GM12878 (cell line): Measurements from ENCODE around the gene RASAL1. TPM values are rescaled to one million over a fixed set of nuclear protein-coding genes. Genes with fewer than 3 reads are reported as not detected.

Source experiments
- ATAC-seq: fragments of 200-7000 bp; cut with Tn5 transposase; 3 replicates; pipeline ENCODE4 v1.9.1; 2020; ENCODE audit warnings: mild to moderate bottlenecking, moderate library complexity
- BruUV-seq: library from RNA; stranded (reverse); fragments of 400-500 nt; replicated peaks from 2 replicates; lab custom pipeline; 2021; lab: Mats Ljungman, UMichigan
- CTCF ChIA-PET: fragments of 300-600 bp; sonication (Branson Sonifier 250); formaldehyde crosslinking; extraction: SDS; loops from one replicate; lab custom pipeline; 2021; ENCODE audit warnings: inconsistent platforms; lab: Yijun Ruan, JAX
- POLR2A ChIA-PET: fragments of 350-600 bp; formaldehyde crosslinking; extraction: SDS; loops from one replicate; lab custom pipeline; 2021; ENCODE audit warnings: inconsistent platforms; lab: Charles Lee
- RAD21 ChIA-PET: fragments of 300-600 bp; sonication (Branson Sonifier 250); formaldehyde crosslinking; loops from one replicate; lab custom pipeline; 2023; ENCODE audit warnings: antibody characterized with exemption; ENCODE audit not compliant: unreplicated experiment; lab: Charles Lee
- SMC1A ChIA-PET: fragments of 300-600 bp; sonication (Branson Sonifier 250); formaldehyde crosslinking; loops from one replicate; lab custom pipeline; 2023; ENCODE audit not compliant: unreplicated experiment, uncharacterized antibody; lab: Charles Lee
- DNase-seq: peaks from one replicate; pipeline ENCODE4 v3.0.0-alpha.2; 2011; ENCODE audit warnings: low read depth, low spot score
- FAIRE-seq: peaks from 3 replicates; lab custom pipeline; 2011; peaks lifted over from hg19 to GRCh38; lab: Jason Lieb, UNC
- H2AFZ ChIP-seq: 2 replicates; pipeline ENCODE4 v1.6.0; 2011; ENCODE audit warnings: low read depth, low read length, control low read depth; ENCODE audit not compliant: control insufficient read depth
- H3K27ac ChIP-seq: 2 replicates; pipeline ENCODE4 v1.5.1; 2011; ENCODE audit warnings: control low read depth; ENCODE audit not compliant: control insufficient read depth, insufficient read depth
- H3K27me3 ChIP-seq, 2 experiments: replicated peaks in 1 of 2; 2 replicates each; pipeline versions ENCODE4 v1.6.0 to v1.6.1; 2011; ENCODE audit warnings: low read length in 1 of 2; ENCODE audit not compliant: control insufficient read depth in 2 of 2, insufficient read depth in 2 of 2
- H3K36me3 ChIP-seq, 2 experiments: 2 replicates each; pipeline ENCODE4 v1.5.1; 2011; ENCODE audit warnings: low read length in 1 of 2; ENCODE audit not compliant: control insufficient read depth in 2 of 2, insufficient read depth in 2 of 2
- H3K4me1 ChIP-seq: 2 replicates; pipeline ENCODE4 v1.6.1; 2011; ENCODE audit warnings: mild to moderate bottlenecking, low read length, moderate library complexity, mixed read lengths; ENCODE audit not compliant: control insufficient read depth, insufficient read depth
- H3K4me2 ChIP-seq: 2 replicates; pipeline ENCODE4 v1.6.0; 2011; ENCODE audit warnings: control low read depth; ENCODE audit not compliant: control insufficient read depth, insufficient read depth
- H3K4me3 ChIP-seq: fragments of 200-600 bp; sonication (generic); 2 replicates; pipeline ENCODE4 v1.5.1; 2016
- H3K79me2 ChIP-seq: 2 replicates; pipeline ENCODE4 v1.6.0; 2011; ENCODE audit warnings: low read length; ENCODE audit not compliant: control insufficient read depth, insufficient read depth
- H3K9ac ChIP-seq: 2 replicates; pipeline ENCODE4 v1.8.0; 2011; ENCODE audit warnings: low read length, control low read depth, mixed read lengths; ENCODE audit not compliant: control insufficient read depth, insufficient read depth
- H3K9me3 ChIP-seq: replicated peaks from 3 replicates; pipeline ENCODE4 v1.5.1; 2011; ENCODE audit warnings: mild to moderate bottlenecking, low read length; ENCODE audit not compliant: control insufficient read depth, insufficient read depth
- H4K20me1 ChIP-seq: 2 replicates; pipeline ENCODE4 v1.6.0; 2011; ENCODE audit not compliant: control insufficient read depth, insufficient read depth
- CEBPB ChIP-seq, 2 experiments: fragments of 150-350 bp in 1 of 2; IDR thresholded peaks; 2 replicates each; pipeline ENCODE4 v1.6.1; 2012 to 2014; ENCODE audit warnings: low read depth in 2 of 2, low read length in 2 of 2, borderline replicate concordance in 1 of 2, inconsistent platforms in 1 of 2
- CTCF ChIP-seq, 3 experiments: IDR thresholded peaks in 2 of 3; conservative IDR thresholded peaks in 1 of 3; 2 replicates each; pipeline ENCODE4 v1.5.1; 2011; ENCODE audit warnings: low read depth in 3 of 3, low read length in 3 of 3, mild to moderate bottlenecking in 3 of 3, control low read depth in 2 of 3, moderate library complexity in 2 of 3, inconsistent platforms in 1 of 3, mixed read lengths in 1 of 3; ENCODE audit not compliant: control insufficient read depth in 2 of 3, insufficient read depth in 1 of 3; ENCODE audit errors: extremely low read depth in 1 of 3
- CUX1 ChIP-seq: IDR thresholded peaks from 2 replicates; pipeline ENCODE4 v1.6.1; 2012; ENCODE audit warnings: improper control_type of control experiment, low read depth, low read length; ENCODE audit not compliant: insufficient replicate concordance
- EED ChIP-seq: sonication (generic); IDR thresholded peaks from 2 replicates; pipeline ENCODE4 v1.6.1; 2016; ENCODE audit warnings: antibody characterized with exemption, low read depth
- NFYB ChIP-seq: IDR thresholded peaks from 2 replicates; pipeline ENCODE4 v1.6.1; 2011; ENCODE audit warnings: low read depth, mild to moderate bottlenecking, low read length, improper control_type of control experiment, moderate library complexity; ENCODE audit not compliant: insufficient read depth
- USF2 ChIP-seq: IDR thresholded peaks from 2 replicates; pipeline ENCODE4 v1.6.1; 2011; ENCODE audit warnings: low read depth, low read length, improper control_type of control experiment, borderline replicate concordance
- WGBS: methylation state at CpG from one replicate; pipeline ENCODE4 v1.1.6; 2016; ENCODE audit warnings: low lambda C conversion rate; ENCODE audit not compliant: insufficient replicate concordance, insufficient coverage; ENCODE audit errors: missing lambda C conversion rate; 5-methylcytosine and 5-hydroxymethylcytosine counted together
- in situ Hi-C: fragments of 300-500 bp; cut with MboI; formaldehyde crosslinking; loops from 9 replicates; pipeline ENCODE4 v1.14.3; 2018; ENCODE audit warnings: mixed read lengths
- intact Hi-C: fragments of 100-400 bp; cut with micrococcal nuclease; formaldehyde crosslinking; loops from one replicate; pipeline ENCODE4 v1.14.2; 2022; ENCODE audit not compliant: unreplicated experiment
- polyA plus RNA-seq, 11 experiments: library from polyadenylated mRNA; depleted of rRNA in 4 of 11; unstranded in 6 of 11; stranded (reverse) in 5 of 11; fragments of >200 nt; fragmentation: Nextera tagmentation in 4 of 11; fragmentation: Illumina TruSeq in 1 of 11; extraction: Ambion mirVana in 4 of 11; extraction: Trizol in 1 of 11; gene quantifications; 1 replicate in 1 of 11; 2 replicates in 10 of 11; pipeline versions ENCODE4 v1.2.1 to v1.2.3, GENCODE V29; 2011 to 2016; ENCODE audit warnings: inconsistent platforms in 2 of 11, missing spikeins in 2 of 11, low read depth in 1 of 11
- total RNA-seq, 4 experiments: library from RNA; depleted of rRNA in 3 of 4; stranded (reverse); fragments of >200 nt in 3 of 4; fragmentation: Illumina TruSeq in 1 of 4; extraction: Trizol in 1 of 4; gene quantifications; 2 replicates each; pipeline versions ENCODE4 v1.2.1 to v1.2.3, GENCODE V29; 2013 to 2021

RASAL1 gene
- total and polyA plus RNA-seq, 10 of the 15 experiments (the other 5 are each of a cell fraction or from before 2014, with no cell fraction given): 0.12 to 1.0 (median 0.52) TPM; not detected in 6

GRCh38 chr12:113155646-113156045, 20.1 kb upstream of the RASAL1 start:
- ChIA-PET SMC1A (interaction anchor here (6.1 kb wide), 1 partner anchor 17 kb away, joined by 37 read pairs; no protein-coding TSS in a partner anchor), POLR2A (interaction anchor here (0.6 kb wide), 1 partner anchor 121 kb away, joined by 3 read pairs; no protein-coding TSS in a partner anchor), CTCF (interaction anchor here (1.0 to 4.4 kb wide), 3 partner anchors 18 to 107 kb away, joined by 3 to 33 read pairs (median 31); no protein-coding TSS in a partner anchor), RAD21 (no interaction called here)
- 52% methylated on average over 7 of the region's 7 CpGs for WGBS
- DNase-seq: no peak
- FAIRE-seq: no peak
- intact Hi-C loops: no loop called here
- Histone ChIP-seq H3K27ac (no peak overlapping the region), H3K4me3 (no peak overlapping the region), H3K27me3 (peaks cover 7 to 8% of the 10 kb centered on the region in 2 experiments; a peak in 2 of 4 replicates), H2AFZ (no peak overlapping the region), H3K36me3 (peaks cover 6 to 19% of the 10 kb centered on the region in 2 experiments; a peak in 3 of 4 replicates), H3K79me2 (no peaks in the 10 kb centered on the region), H3K4me2 (no peak overlapping the region), H4K20me1 (no peaks in the 10 kb centered on the region; the same call in 1 of the 2 replicates), H3K9me3 (no peaks in the 10 kb centered on the region), H3K9ac (no peak overlapping the region), H3K4me1 (peaks cover 15% of the 10 kb centered on the region)
- in situ Hi-C loops: no loop called here
- no peak for TF ChIP-seq CEBPB (IDR thresholded peaks at IDR 0.05; ENCODE audit: borderline replicate concordance in 1 of 2, low read depth in 2 of 2, low read length in 2 of 2)
- no peak for ATAC-seq
- BruUV-seq: no TSS peak

- no peak for DNase-seq
- TF ChIP-seq CUX1 (no peak), NFYB (no peak), USF2 (no peak), CTCF (IDR thresholded peaks at IDR 0.05 in 2 of 3, conservative IDR thresholded peaks at IDR 0.05 in 1 of 3; ENCODE audit: control insufficient read depth in 2 of 3, extremely low read depth in 1 of 3, insufficient read depth in 1 of 3, low read depth in 3 of 3, low read length in 3 of 3) (no peak), EED (no peak)
Observed at GRCh38 chr12:113155060-113155459, 19.5 kb upstream of the RASAL1 start.

More at GRCh38 chr12:113155060-113155459, 19.5 kb upstream of the RASAL1 start:
- Histone ChIP-seq H3K79me2 (no peaks in the 10 kb centered on the region), H2AFZ (no peak overlapping the region), H3K9me3 (no peaks in the 10 kb centered on the region), H3K4me1 (peaks cover 15% of the 10 kb centered on the region), H3K9ac (no peak overlapping the region), H3K4me2 (no peak overlapping the region), H3K27me3 (peaks cover 7 to 8% of the 10 kb centered on the region in 2 experiments; a peak in 2 of 4 replicates), H4K20me1 (no peaks in the 10 kb centered on the region; the same call in 1 of the 2 replicates), H3K36me3 (peaks cover under 1 to 16% of the 10 kb centered on the region in 2 experiments; a peak in 3 of 4 replicates), H3K27ac (no peak overlapping the region), H3K4me3 (no peak overlapping the region)
- ATAC-seq (no peak), FAIRE-seq (no peak)
- SMC1A ChIA-PET: interaction anchor here (6.1 kb wide), 1 partner anchor 18 kb away, joined by 37 read pairs; no protein-coding TSS in a partner anchor
- RAD21 ChIA-PET: interaction anchor here (1.2 kb wide), 1 partner anchor 136 kb away, joined by 3 read pairs; no protein-coding TSS in a partner anchor
- no TSS peak for BruUV-seq
- POLR2A ChIA-PET: interaction anchor here (0.6 kb wide), 1 partner anchor 120 kb away, joined by 3 read pairs; no protein-coding TSS in a partner anchor
- in situ Hi-C loops (no loop called here), intact Hi-C loops (no loop called here)
- CTCF ChIA-PET: interaction anchor here (3.2 to 5.2 kb wide), 3 partner anchors 18 to 162 kb away, joined by 31 to 33 read pairs (median 31); no protein-coding TSS in a partner anchor
- WGBS: 92% methylated on average over 11 of the region's 12 CpGs
